Naive B cell (primary cell): ENCODE measurements around the gene KRTAP9-3. TPM values are rescaled to one million over a fixed set of nuclear protein-coding genes. Genes with fewer than 3 reads are reported as not detected.
"Not testable (repeated sequence)": the region's sequence is repeated elsewhere in the genome, so short reads cannot be mapped to it uniquely, and the experiment has no call there.

Experiments used
- ATAC-seq, 2 donors: fragments of 150-1000 bp; cut with Tn5 transposase; 2 replicates each; pipeline ENCODE4 v1.10.0; 2021; ENCODE audit warnings: low read depth in 2 of 2, mild to moderate bottlenecking in 2 of 2, moderate library complexity in 2 of 2
- DNase-seq: peaks from one replicate; pipeline ENCODE4 v3.0.0; 2022
- H3K27ac Mint-ChIP-seq, 6 donors: one replicate each; pipeline ENCODE4 v1.8.0; 2020 to 2022; ENCODE audit warnings: mild to moderate bottlenecking in 6 of 6, mixed read lengths in 6 of 6, moderate library complexity in 5 of 6, inconsistent platforms in 2 of 6
- H3K27me3 Mint-ChIP-seq, 3 donors: one replicate each; pipeline ENCODE4 v1.8.0; 2021 to 2022; ENCODE audit warnings: mixed read lengths in 3 of 3, mild to moderate bottlenecking in 1 of 3
- H3K36me3 Mint-ChIP-seq, 2 donors: one replicate each; pipeline ENCODE4 v1.8.0; 2020 to 2022; ENCODE audit warnings: mixed read lengths in 2 of 2, inconsistent platforms in 1 of 2, mild to moderate bottlenecking in 1 of 2
- H3K4me1 Mint-ChIP-seq, 3 donors: one replicate each; pipeline ENCODE4 v1.8.0; 2020 to 2022; ENCODE audit warnings: mixed read lengths in 3 of 3, inconsistent platforms in 1 of 3, mild to moderate bottlenecking in 1 of 3, moderate library complexity in 1 of 3
- H3K4me3 Mint-ChIP-seq, 8 donors: one replicate each; pipeline ENCODE4 v1.8.0; 2020 to 2022; ENCODE audit warnings: mild to moderate bottlenecking in 8 of 8, mixed read lengths in 8 of 8, moderate library complexity in 8 of 8, inconsistent platforms in 2 of 8
- H3K9me3 Mint-ChIP-seq, 7 donors: one replicate each; pipeline ENCODE4 v1.8.0; 2020 to 2022; ENCODE audit warnings: mixed read lengths in 7 of 7, mild to moderate bottlenecking in 5 of 7, inconsistent platforms in 2 of 7, moderate library complexity in 1 of 7
- polyA plus RNA-seq, 6 donors: library from polyadenylated mRNA; unstranded; fragments of 300-500 nt; fragmentation: Illumina TruSeq; gene quantifications; one replicate each; pipeline ENCODE4 v1.2.3, GENCODE V29; 2021; ENCODE audit warnings: low read depth in 6 of 6

KRTAP9-3 gene
- polyA plus RNA-seq, 6 donors from 2014 or later: not detected

DNA sequence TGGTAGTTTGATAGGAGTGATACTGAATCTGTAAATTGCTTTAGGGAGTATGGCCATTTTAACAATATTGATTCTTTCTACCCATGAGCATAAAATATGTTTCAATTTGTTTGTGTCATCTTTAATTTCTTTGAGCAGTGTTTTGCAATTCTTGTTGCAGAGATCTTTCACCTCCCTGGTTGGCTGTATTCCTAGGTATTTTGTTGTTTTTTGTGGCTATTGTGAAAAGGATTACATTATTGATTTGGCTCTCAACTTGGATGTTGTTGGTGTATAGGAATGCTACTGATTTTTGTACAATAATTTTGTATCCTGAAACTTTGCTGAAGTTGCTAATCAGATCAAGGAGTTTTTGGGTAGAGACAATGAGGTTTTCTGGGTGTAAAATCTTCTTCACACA is 26.2 kb downstream of the KRTAP9-3 start:
- ATAC-seq (no peak), DNase-seq (no peak)
- H3K9me3 Mint-ChIP-seq: peaks cover 0 to 4% (median 0%) of the 10 kb centered on the region in 7 donors
- H3K27ac Mint-ChIP-seq: no peak overlapping the region
- H3K27me3 Mint-ChIP-seq: peaks cover 27 to 47% (median 42%) of the 10 kb centered on the region in 3 donors
- H3K4me3 Mint-ChIP-seq: no peak overlapping the region
- no peaks in the 10 kb centered on the region for H3K36me3 Mint-ChIP-seq
- peaks cover 0 to 13% (median 13%) of the 10 kb centered on the region in 3 donors for H3K4me1 Mint-ChIP-seq

DNA sequence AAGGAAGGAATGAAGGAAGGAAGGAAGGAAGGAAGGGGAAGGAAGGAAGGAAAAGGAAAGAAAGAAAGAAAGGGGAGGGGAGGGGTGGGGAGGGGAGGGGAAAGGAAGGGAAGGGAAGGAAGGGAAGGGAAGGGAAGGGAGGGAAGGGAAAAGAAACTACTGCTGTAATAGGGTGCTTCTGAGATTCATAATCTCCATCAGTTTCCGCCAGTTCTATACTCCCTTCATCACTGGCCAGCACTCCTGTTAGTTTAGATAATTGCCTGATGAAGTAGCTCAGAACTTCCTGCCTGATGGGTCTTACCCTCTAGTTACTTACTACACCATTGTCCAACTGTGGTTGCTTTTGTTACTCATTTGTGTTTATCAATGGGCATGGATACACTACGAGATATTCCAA is 31.0 kb downstream of the KRTAP9-3 start:
- Mint-ChIP-seq H3K9me3 (peaks cover 0 to 4% (median 0%) of the 10 kb centered on the region in 7 donors), H3K27me3 (peaks cover 29 to 35% (median 31%) of the 10 kb centered on the region in 3 donors), H3K4me1 (peaks cover 0 to 13% (median 12%) of the 10 kb centered on the region in 3 donors), H3K4me3 (no peak overlapping the region), H3K36me3 (peaks cover 0 to 4% of the 10 kb centered on the region in 2 donors), H3K27ac (peak overlapping the region in 2 of 6 donors; percentile 12 to 15)
- ATAC-seq: no peak
- no peak for DNase-seq

DNA sequence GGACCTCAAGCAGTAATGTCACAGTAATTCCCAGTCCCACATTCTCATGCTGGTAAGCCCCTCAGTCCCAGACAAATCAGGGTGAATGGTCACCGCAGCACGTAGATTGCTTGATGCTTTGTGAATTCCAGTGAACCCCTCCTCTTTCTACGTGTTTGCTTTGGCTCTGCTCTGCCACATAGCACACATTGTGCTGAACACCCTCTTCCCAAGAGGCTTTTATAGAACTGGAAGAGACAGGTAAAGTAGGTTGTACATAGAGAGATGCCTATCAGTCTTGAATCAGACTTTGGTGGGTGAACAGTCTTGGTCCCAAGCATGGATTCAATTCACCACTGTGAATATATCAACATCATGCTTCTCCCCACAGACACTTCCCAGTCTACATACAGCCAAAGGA is 32.4 kb downstream of the KRTAP9-3 start:
- Mint-ChIP-seq H3K27me3 (peaks cover 19 to 31% (median 27%) of the 10 kb centered on the region in 3 donors), H3K9me3 (peaks cover 0 to 5% (median 0%) of the 10 kb centered on the region in 7 donors), H3K4me3 (no peak overlapping the region), H3K27ac (peak overlapping the region in 1 of 6 donors; percentile 33), H3K4me1 (peaks cover 0 to 18% (median 12%) of the 10 kb centered on the region in 3 donors), H3K36me3 (peaks cover 0 to 4% of the 10 kb centered on the region in 2 donors)
- ATAC-seq (no peak), DNase-seq (no peak)

DNA sequence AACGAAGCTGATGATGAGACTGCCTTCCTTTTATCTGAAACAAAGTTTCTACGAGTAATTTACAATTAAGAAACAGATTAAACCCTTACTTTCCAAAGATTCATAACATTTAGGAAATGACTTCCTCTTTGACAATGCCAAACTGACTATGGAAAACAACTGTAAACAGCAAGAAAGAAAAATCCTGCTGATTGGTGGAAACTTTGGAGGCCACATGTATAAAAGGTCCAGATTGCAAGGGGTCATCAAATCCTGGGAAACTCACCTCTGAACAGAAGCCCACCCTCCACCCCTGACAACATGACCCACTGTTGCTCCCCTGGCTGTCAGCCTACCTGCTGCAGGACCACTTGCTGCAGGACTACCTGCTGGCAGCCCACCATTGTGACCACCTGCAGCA is 32.8 kb downstream of the KRTAP9-3 start, which contains the start of gene KRTAP9-6:
TSS of gene KRTAP9-6 (plus strand) at position 301 of the 400 bp plus-strand sequence. CDS start at position 301, 0 bp downstream.
- Mint-ChIP-seq H3K27me3 (peaks cover 19 to 31% (median 27%) of the 10 kb centered on the region in 3 donors), H3K9me3 (peaks cover 0 to 5% (median 0%) of the 10 kb centered on the region in 7 donors), H3K36me3 (peaks cover 0 to 4% of the 10 kb centered on the region in 2 donors), H3K4me1 (peaks cover 0 to 18% (median 12%) of the 10 kb centered on the region in 3 donors), H3K4me3 (no peak within 1 kb of the TSS), H3K27ac (peak within 1 kb of the TSS in 3 of 6 donors; percentile 32 to 78 (median 33))
- ATAC-seq: no peak
- no peak for DNase-seq

GRCh38 chr17:41267711-41268110 is 35.5 kb downstream of the KRTAP9-3 start:
- H3K4me3 Mint-ChIP-seq: no peak overlapping the region
- no peak overlapping the region for H3K27ac Mint-ChIP-seq
- ATAC-seq (no peak), DNase-seq (no peak)
- peaks cover 26 to 28% (median 27%) of the 10 kb centered on the region in 3 donors for H3K27me3 Mint-ChIP-seq
- peaks cover 5 to 18% (median 10%) of the 10 kb centered on the region in 3 donors for H3K4me1 Mint-ChIP-seq
- peaks cover 0 to 5% (median 0%) of the 10 kb centered on the region in 7 donors for H3K9me3 Mint-ChIP-seq
- peaks cover 0 to 4% of the 10 kb centered on the region in 2 donors for H3K36me3 Mint-ChIP-seq

- DNase-seq, H3K9me3 Mint-ChIP-seq, ATAC-seq, H3K36me3 Mint-ChIP-seq, H3K4me3 Mint-ChIP-seq: not testable (repeated sequence)
- peaks cover 19 to 33% (median 25%) of the 10 kb centered on the region in 3 donors for H3K27me3 Mint-ChIP-seq
- peaks cover 2 to 14% (median 12%) of the 10 kb centered on the region in 3 donors for H3K4me1 Mint-ChIP-seq
- peak overlapping the region in 1 of 6 donors; percentile 88 for H3K27ac Mint-ChIP-seq
These were observed 39.1 kb downstream of the KRTAP9-3 start for GRCh38 chr17:41271323-41271722.

DNA sequence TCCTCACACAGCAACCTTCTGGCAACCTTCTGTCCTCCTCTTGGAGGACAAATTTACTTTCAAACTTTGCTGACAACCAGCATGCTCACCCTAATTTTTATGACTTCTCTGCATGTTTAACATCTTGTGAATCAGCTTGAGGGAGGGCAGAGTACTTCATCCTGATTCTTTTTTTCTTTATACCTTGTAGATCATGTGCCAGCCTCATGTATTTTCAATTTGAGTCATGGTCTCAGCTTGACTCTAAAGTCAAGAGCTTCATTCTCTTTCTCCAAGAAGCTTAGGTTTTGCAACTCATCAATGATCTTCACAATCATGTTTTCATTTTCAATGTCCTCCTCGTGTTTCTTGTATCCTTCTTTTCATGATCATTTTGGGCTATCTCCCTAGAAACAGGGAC is 39.6 kb downstream of the KRTAP9-3 start:
- no peak for DNase-seq
- no peaks in the 10 kb centered on the region for H3K36me3 Mint-ChIP-seq
- ATAC-seq: no peak
- H3K9me3 Mint-ChIP-seq: peaks cover 0 to 5% (median 0%) of the 10 kb centered on the region in 7 donors
- H3K27ac Mint-ChIP-seq: peak overlapping the region in 1 of 6 donors; percentile 88
- H3K27me3 Mint-ChIP-seq: peaks cover 19 to 35% (median 29%) of the 10 kb centered on the region in 3 donors
- no peak overlapping the region for H3K4me3 Mint-ChIP-seq
- H3K4me1 Mint-ChIP-seq: peaks cover 2 to 14% (median 14%) of the 10 kb centered on the region in 3 donors

GRCh38 chr17:41275648-41276190 is 43.5 kb downstream of the KRTAP9-3 start, which contains the start of gene KRTAP9-7:
TSS of gene KRTAP9-7 (plus strand) at chr17:41275698. CDS start at chr17:41275698, 0 bp downstream.
- Mint-ChIP-seq H3K27ac (peak within 1 kb of the TSS in 3 of 6 donors; percentile 27 to 66 (median 31)), H3K27me3 (peaks cover 27 to 46% (median 39%) of the 10 kb centered on the region in 3 donors), H3K4me1 (peaks cover 2 to 14% (median 8%) of the 10 kb centered on the region in 3 donors)
- H3K36me3 Mint-ChIP-seq, H3K9me3 Mint-ChIP-seq, ATAC-seq, H3K4me3 Mint-ChIP-seq, DNase-seq: not testable (repeated sequence)

- DNase-seq (no peak), ATAC-seq (no peak)
- Mint-ChIP-seq H3K27me3 (peaks cover 30 to 42% (median 42%) of the 10 kb centered on the region in 3 donors), H3K9me3 (peaks cover 0 to 6% (median 0%) of the 10 kb centered on the region in 7 donors), H3K27ac (no peak overlapping the region), H3K4me3 (no peak overlapping the region), H3K36me3 (no peaks in the 10 kb centered on the region), H3K4me1 (peaks cover 0 to 10% (median 4%) of the 10 kb centered on the region in 3 donors)
These were observed 46.1 kb downstream of the KRTAP9-3 start for GRCh38 chr17:41278176-41278955.

Other genes with a start within 250 kb of the KRTAP9-3 start
- not detected for gene KRT40, start 248.1 kb upstream of the KRTAP9-3 start, polyA plus RNA-seq
- not detected for gene KRTAP3-3, start 238.3 kb upstream of the KRTAP9-3 start, polyA plus RNA-seq
- not detected for gene KRTAP3-2, start 232.5 kb upstream of the KRTAP9-3 start, polyA plus RNA-seq
- gene KRTAP3-1, start 223.3 kb upstream of the KRTAP9-3 start, polyA plus RNA-seq: not detected
- not detected for gene KRTAP1-5, start 205.2 kb upstream of the KRTAP9-3 start, polyA plus RNA-seq
- not detected for gene KRTAP1-4, start 202.3 kb upstream of the KRTAP9-3 start, polyA plus RNA-seq
- not detected for gene KRTAP1-3, start 197.6 kb upstream of the KRTAP9-3 start, polyA plus RNA-seq
- gene KRTAP1-1, start 191.0 kb upstream of the KRTAP9-3 start, polyA plus RNA-seq: not detected
- gene KRTAP2-1, start 185.1 kb upstream of the KRTAP9-3 start, polyA plus RNA-seq: not detected
- not detected for gene KRTAP2-2, start 177.2 kb upstream of the KRTAP9-3 start, polyA plus RNA-seq
- gene KRTAP2-3, start 172.3 kb upstream of the KRTAP9-3 start, polyA plus RNA-seq: not detected
- not detected for gene KRTAP2-4, start 166.6 kb upstream of the KRTAP9-3 start, polyA plus RNA-seq
- not detected for gene KRTAP4-7, start 148.3 kb upstream of the KRTAP9-3 start, polyA plus RNA-seq
- gene KRTAP4-8, start 134.3 kb upstream of the KRTAP9-3 start, polyA plus RNA-seq: not detected
- gene KRTAP4-16, start 130.2 kb upstream of the KRTAP9-3 start, polyA plus RNA-seq: not detected
- gene KRTAP4-9, start 127.1 kb upstream of the KRTAP9-3 start, polyA plus RNA-seq: not detected
- gene KRTAP4-11, start 114.1 kb upstream of the KRTAP9-3 start, polyA plus RNA-seq: not detected
- 1 to 10 TPM in 2 of 6 donors, under 1 TPM in 2, not detected in 2; 0.30 to 3.3 (median 1.3) TPM for gene KRTAP4-12, start 108.3 kb upstream of the KRTAP9-3 start, polyA plus RNA-seq
- gene KRTAP4-6, start 91.9 kb upstream of the KRTAP9-3 start, polyA plus RNA-seq: 1 to 10 TPM in 2 of 6 donors, not detected in 4; 1.6 to 2.0 TPM
- not detected for gene KRTAP4-5, start 82.6 kb upstream of the KRTAP9-3 start, polyA plus RNA-seq
- gene KRTAP4-4, start 71.7 kb upstream of the KRTAP9-3 start, polyA plus RNA-seq: not detected
- not detected for gene KRTAP4-3, start 64.2 kb upstream of the KRTAP9-3 start, polyA plus RNA-seq
- gene KRTAP4-2, start 54.2 kb upstream of the KRTAP9-3 start, polyA plus RNA-seq: not detected
- not detected for gene KRTAP4-1, start 47.5 kb upstream of the KRTAP9-3 start, polyA plus RNA-seq
- gene KRTAP9-1, start 42.6 kb upstream of the KRTAP9-3 start, polyA plus RNA-seq: not detected
- gene KRTAP9-2, start 5.8 kb upstream of the KRTAP9-3 start, polyA plus RNA-seq: not detected
- gene KRTAP9-8, start 5.5 kb downstream of the KRTAP9-3 start, polyA plus RNA-seq: not detected
- gene KRTAP9-4, start 17.2 kb downstream of the KRTAP9-3 start, polyA plus RNA-seq: not detected
- not detected for gene KRTAP9-9, start 22.9 kb downstream of the KRTAP9-3 start, polyA plus RNA-seq
- gene KRTAP9-6, start 32.9 kb downstream of the KRTAP9-3 start, polyA plus RNA-seq: not detected
- not detected for gene KRTAP9-7, start 43.2 kb downstream of the KRTAP9-3 start, polyA plus RNA-seq
- not detected for gene KRTAP29-1, start 70.4 kb downstream of the KRTAP9-3 start, polyA plus RNA-seq
- 1 to 10 TPM in 1 of 6 donors, under 1 TPM in 3, not detected in 2; 0.38 to 2.0 (median 0.55) TPM for gene KRTAP16-1, start 76.9 kb downstream of the KRTAP9-3 start, polyA plus RNA-seq
- gene KRTAP17-1, start 83.3 kb downstream of the KRTAP9-3 start, polyA plus RNA-seq: not detected
- not detected for gene KRT33A, start 118.4 kb downstream of the KRTAP9-3 start, polyA plus RNA-seq
- not detected for gene KRT33B, start 137.4 kb downstream of the KRTAP9-3 start, polyA plus RNA-seq
- not detected for gene KRT34, start 149.9 kb downstream of the KRTAP9-3 start, polyA plus RNA-seq
- not detected for gene KRT31, start 165.2 kb downstream of the KRTAP9-3 start, polyA plus RNA-seq
- gene KRT37, start 192.1 kb downstream of the KRTAP9-3 start, polyA plus RNA-seq: not detected
- not detected for gene KRT38, start 208.5 kb downstream of the KRTAP9-3 start, polyA plus RNA-seq
- not detected for gene KRT32, start 234.9 kb downstream of the KRTAP9-3 start, polyA plus RNA-seq
- gene KRT35, start 248.7 kb downstream of the KRTAP9-3 start, polyA plus RNA-seq: not detected